WTC11 (cell line): Measurements from ENCODE around the gene C13orf46.

Experiments
- IRF2 ChIP-seq: sonication (generic); formaldehyde crosslinking; IDR thresholded peaks from 2 replicates; pipeline ENCODE4 v1.8.0; 2022; ENCODE audit warnings: low read depth, missing genetic modification reagents, borderline replicate concordance
- NR2C2 ChIP-seq: sonication (generic); formaldehyde crosslinking; IDR thresholded peaks from 2 replicates; pipeline ENCODE4 v1.8.0; 2022; ENCODE audit warnings: mild to moderate bottlenecking, missing genetic modification reagents
- TF ChIP-seq, protein P1 (sequence below): fragments of 200-600 bp; IDR thresholded peaks from 2 replicates; pipeline ENCODE4 v1.8.0; 2022; ENCODE audit warnings: antibody characterized with exemption

DNA sequence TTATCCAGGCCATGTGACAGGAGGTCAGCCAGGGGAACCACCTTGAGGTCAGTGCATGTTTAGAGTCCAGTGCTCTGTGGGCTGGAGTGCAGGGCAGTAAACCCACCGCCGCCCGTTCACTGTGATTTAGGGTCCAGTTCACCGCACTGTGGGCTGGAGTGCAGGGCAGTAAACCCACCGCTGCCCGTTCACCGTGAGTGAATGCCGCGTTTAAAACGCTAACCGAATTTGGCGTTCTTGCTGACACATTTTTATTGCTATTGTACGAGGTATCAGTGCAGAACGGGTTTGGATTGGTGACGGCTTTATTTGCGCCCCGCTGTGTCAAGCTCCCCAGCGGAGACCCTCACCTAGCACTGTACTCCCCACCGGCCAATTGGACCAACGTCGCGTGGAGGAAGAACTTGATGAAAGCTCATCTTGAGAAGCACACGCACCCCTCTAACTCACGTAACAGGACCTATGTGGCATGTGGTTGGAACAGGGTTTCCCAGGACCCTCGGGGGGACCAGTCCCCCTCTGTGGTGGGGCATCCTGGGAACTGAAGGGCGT lies 27.9 kb downstream of the C13orf46 start:
- TF ChIP-seq, protein P1, sequence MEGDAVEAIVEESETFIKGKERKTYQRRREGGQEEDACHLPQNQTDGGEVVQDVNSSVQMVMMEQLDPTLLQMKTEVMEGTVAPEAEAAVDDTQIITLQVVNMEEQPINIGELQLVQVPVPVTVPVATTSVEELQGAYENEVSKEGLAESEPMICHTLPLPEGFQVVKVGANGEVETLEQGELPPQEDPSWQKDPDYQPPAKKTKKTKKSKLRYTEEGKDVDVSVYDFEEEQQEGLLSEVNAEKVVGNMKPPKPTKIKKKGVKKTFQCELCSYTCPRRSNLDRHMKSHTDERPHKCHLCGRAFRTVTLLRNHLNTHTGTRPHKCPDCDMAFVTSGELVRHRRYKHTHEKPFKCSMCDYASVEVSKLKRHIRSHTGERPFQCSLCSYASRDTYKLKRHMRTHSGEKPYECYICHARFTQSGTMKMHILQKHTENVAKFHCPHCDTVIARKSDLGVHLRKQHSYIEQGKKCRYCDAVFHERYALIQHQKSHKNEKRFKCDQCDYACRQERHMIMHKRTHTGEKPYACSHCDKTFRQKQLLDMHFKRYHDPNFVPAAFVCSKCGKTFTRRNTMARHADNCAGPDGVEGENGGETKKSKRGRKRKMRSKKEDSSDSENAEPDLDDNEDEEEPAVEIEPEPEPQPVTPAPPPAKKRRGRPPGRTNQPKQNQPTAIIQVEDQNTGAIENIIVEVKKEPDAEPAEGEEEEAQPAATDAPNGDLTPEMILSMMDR, result no peak
- TF ChIP-seq IRF2 (CRISPR knock-in tag) (no peak), NR2C2 (CRISPR knock-in tag) (no peak)
